Measurements from ENCODE around the gene ZDHHC6. TPM values are rescaled to one million over a fixed set of nuclear protein-coding genes. Genes with fewer than 3 reads are reported as not detected.
A peak's percentile ranks its signal among the peaks of the same experiment; 100 is the strongest.

ZDHHC6 gene
- total and polyA plus RNA-seq, 10 of the 15 experiments (the other 5 are each of a cell fraction or from before 2014, with no cell fraction given): 23.8 to 59.4 (median 35.6) TPM

- H3K27ac ChIP-seq (ENCODE audit: control insufficient read depth, insufficient read depth): no peak overlapping the region
- H2AFZ ChIP-seq (ENCODE audit: control insufficient read depth, low read depth, low read length): no peak overlapping the region
- no peak for DNase-seq (ENCODE audit: low read depth, low spot score)
- TF ChIP-seq RELA (IDR thresholded peaks at IDR 0.05; ENCODE audit: borderline replicate concordance, partially characterized antibody) (no peak), SMC3 (IDR thresholded peaks at IDR 0.05; ENCODE audit: borderline replicate concordance, low read length) (peak; percentile 40; the same call in 1 of the 2 replicates), TAF1 (IDR thresholded peaks at IDR 0.05; ENCODE audit: borderline replicate concordance, low read depth, low read length) (no peak), RBBP5 (conservative IDR thresholded peaks at IDR 0.05) (no peak), RAD21 (IDR thresholded peaks at IDR 0.05; ENCODE audit: insufficient read depth, low read depth, low read length) (peak; percentile 40), DPF2 (IDR thresholded peaks at IDR 0.05) (no peak), HDAC2 (IDR thresholded peaks at IDR 0.05) (no peak), ATF3 (IDR thresholded peaks at IDR 0.05; ENCODE audit: borderline replicate concordance, extremely low read depth, low read depth, low read length) (no peak)
- TF ChIP-seq, protein P1, sequence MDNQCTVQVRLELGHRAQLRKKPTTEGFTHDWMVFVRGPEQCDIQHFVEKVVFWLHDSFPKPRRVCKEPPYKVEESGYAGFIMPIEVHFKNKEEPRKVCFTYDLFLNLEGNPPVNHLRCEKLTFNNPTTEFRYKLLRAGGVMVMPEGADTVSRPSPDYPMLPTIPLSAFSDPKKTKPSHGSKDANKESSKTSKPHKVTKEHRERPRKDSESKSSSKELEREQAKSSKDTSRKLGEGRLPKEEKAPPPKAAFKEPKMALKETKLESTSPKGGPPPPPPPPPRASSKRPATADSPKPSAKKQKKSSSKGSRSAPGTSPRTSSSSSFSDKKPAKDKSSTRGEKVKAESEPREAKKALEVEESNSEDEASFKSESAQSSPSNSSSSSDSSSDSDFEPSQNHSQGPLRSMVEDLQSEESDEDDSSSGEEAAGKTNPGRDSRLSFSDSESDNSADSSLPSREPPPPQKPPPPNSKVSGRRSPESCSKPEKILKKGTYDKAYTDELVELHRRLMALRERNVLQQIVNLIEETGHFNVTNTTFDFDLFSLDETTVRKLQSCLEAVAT (IDR thresholded peaks at IDR 0.05): no peak
- TF ChIP-seq, protein P2, sequence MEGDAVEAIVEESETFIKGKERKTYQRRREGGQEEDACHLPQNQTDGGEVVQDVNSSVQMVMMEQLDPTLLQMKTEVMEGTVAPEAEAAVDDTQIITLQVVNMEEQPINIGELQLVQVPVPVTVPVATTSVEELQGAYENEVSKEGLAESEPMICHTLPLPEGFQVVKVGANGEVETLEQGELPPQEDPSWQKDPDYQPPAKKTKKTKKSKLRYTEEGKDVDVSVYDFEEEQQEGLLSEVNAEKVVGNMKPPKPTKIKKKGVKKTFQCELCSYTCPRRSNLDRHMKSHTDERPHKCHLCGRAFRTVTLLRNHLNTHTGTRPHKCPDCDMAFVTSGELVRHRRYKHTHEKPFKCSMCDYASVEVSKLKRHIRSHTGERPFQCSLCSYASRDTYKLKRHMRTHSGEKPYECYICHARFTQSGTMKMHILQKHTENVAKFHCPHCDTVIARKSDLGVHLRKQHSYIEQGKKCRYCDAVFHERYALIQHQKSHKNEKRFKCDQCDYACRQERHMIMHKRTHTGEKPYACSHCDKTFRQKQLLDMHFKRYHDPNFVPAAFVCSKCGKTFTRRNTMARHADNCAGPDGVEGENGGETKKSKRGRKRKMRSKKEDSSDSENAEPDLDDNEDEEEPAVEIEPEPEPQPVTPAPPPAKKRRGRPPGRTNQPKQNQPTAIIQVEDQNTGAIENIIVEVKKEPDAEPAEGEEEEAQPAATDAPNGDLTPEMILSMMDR (IDR thresholded peaks at IDR 0.05 in 2 of 3, conservative IDR thresholded peaks at IDR 0.05 in 1 of 3; ENCODE audit: control insufficient read depth in 2 of 3, extremely low read depth in 1 of 3, insufficient read depth in 1 of 3, low read depth in 3 of 3, low read length in 3 of 3): peak in 2 of 3 experiments; percentile 6 to 37; a peak in 2 of 6 replicates
- WGBS (ENCODE audit: insufficient coverage, insufficient replicate concordance, low lambda C conversion rate, missing lambda C conversion rate): 100% methylated on average over 2 of the region's 2 CpGs
- ATAC-seq: peak; percentile 63; the same call in 2 of the 3 replicates
- BruUV-seq (replicated peaks): no TSS peak
- peaks cover 0 to 8% of the 10 kb centered on the region in 2 experiments; a peak in 3 of 4 replicates for H3K36me3 ChIP-seq (ENCODE audit: control insufficient read depth in 2 of 2, insufficient read depth in 2 of 2, low read length in 1 of 2)
- no peak for FAIRE-seq
- H3K9me3 ChIP-seq (replicated peaks; ENCODE audit: control insufficient read depth, insufficient read depth, low read length): no peaks in the 10 kb centered on the region
- CTCF ChIA-PET: interaction anchor here (0.7 to 4.1 kb wide), 43 partner anchors 9 to 950 kb away, joined by 3 to 26 read pairs (median 5); partner anchors contain the start of genes ACSL5, VTI1A and ZDHHC6
- no peaks in the 10 kb centered on the region for H3K27me3 ChIP-seq (replicated peaks in 1 of 2; ENCODE audit: control insufficient read depth in 2 of 2, insufficient read depth in 2 of 2, low read length in 1 of 2)
- in situ Hi-C loops (cut with MboI): no loop called here
- intact Hi-C loops (cut with micrococcal nuclease; ENCODE audit: unreplicated experiment): loop anchor here (2.0 to 10.0 kb wide), 2 partner anchors 114 to 270 kb away; no protein-coding TSS in a partner anchor
- H3K4me3 ChIP-seq: no peak overlapping the region
- no peaks in the 10 kb centered on the region for H3K4me1 ChIP-seq (ENCODE audit: control insufficient read depth, insufficient read depth, low read length)
- H3K79me2 ChIP-seq (ENCODE audit: control insufficient read depth, insufficient read depth, low read length): no peaks in the 10 kb centered on the region
- no peak overlapping the region for H3K9ac ChIP-seq (ENCODE audit: control insufficient read depth, insufficient read depth, low read length)
- no peaks in the 10 kb centered on the region for H4K20me1 ChIP-seq (ENCODE audit: control insufficient read depth, insufficient read depth)
- H3K4me2 ChIP-seq (ENCODE audit: control insufficient read depth, insufficient read depth): no peak overlapping the region
- RAD21 ChIA-PET (ENCODE audit: unreplicated experiment): interaction anchor here (0.6 to 2.6 kb wide), 11 partner anchors 9 to 298 kb away, joined by 3 to 24 read pairs (median 6); partner anchors contain the start of genes VTI1A and ZDHHC6
- SMC1A ChIA-PET (ENCODE audit: uncharacterized antibody, unreplicated experiment): interaction anchor here (0.7 to 3.2 kb wide), 21 partner anchors 11 to 679 kb away, joined by 3 to 28 read pairs (median 4); partner anchors contain the start of gene VTI1A
- POLR2A ChIA-PET: interaction anchor here (0.9 kb wide), 1 partner anchor 30 kb away, joined by 3 read pairs; no protein-coding TSS in a partner anchor
Observed at GRCh38 chr10:112434988-112435619, 11.6 kb downstream of the ZDHHC6 start.
